H1 (cell line): Measurements from ENCODE around the gene TMEM245. TPM values are rescaled to one million over a fixed set of nuclear protein-coding genes. Genes with fewer than 3 reads are reported as not detected.

Source experiments
- ATF2 ChIP-seq: IDR thresholded peaks from 2 replicates; pipeline ENCODE4 v1.6.1; 2012; ENCODE audit warnings: low read length, inconsistent platforms
- FOSL1 ChIP-seq: IDR thresholded peaks from 2 replicates; pipeline ENCODE4 v1.6.1; 2011; ENCODE audit warnings: mild to moderate bottlenecking, low read depth, low read length, moderate library complexity; ENCODE audit not compliant: insufficient read depth
- SUZ12 ChIP-seq: fragments of 200-600 bp; sonication (generic); IDR thresholded peaks from 2 replicates; pipeline ENCODE4 v1.6.1; 2012; ENCODE audit warnings: mild to moderate bottlenecking, inconsistent platforms, low read length, moderate library complexity, mixed read lengths
- polyA plus RNA-seq, 7 experiments: library from polyadenylated mRNA; depleted of rRNA in 3 of 7; stranded (reverse) in 5 of 7; unstranded in 2 of 7; fragments of >200 nt in 5 of 7; fragments of 200-250 nt in 2 of 7; gene quantifications; 1 replicate in 5 of 7; 2 replicates in 1 of 7; 4 replicates in 1 of 7; pipeline versions ENCODE4 v1.2.1 to v1.2.3, GENCODE V29; 2011 to 2013; ENCODE audit warnings: missing spikeins in 2 of 7, mixed read lengths in 2 of 7
- total RNA-seq: library from RNA; stranded (reverse); fragmentation: NEBNext Ultra II Directional; extraction: Animal tissue kit (Norgen Biotek cat#: 25700); gene quantifications from 2 replicates; pipeline ENCODE4 v1.2.1, GENCODE V29; 2021
- TF ChIP-seq, protein P1 (sequence below), 3 experiments: IDR thresholded peaks; 1 replicate in 2 of 3; 2 replicates in 1 of 3; pipeline versions ENCODE4 v1.5.1 to v1.6.1; 2011; ENCODE audit warnings: low read length in 3 of 3, mild to moderate bottlenecking in 3 of 3, inconsistent platforms in 2 of 3, low read depth in 1 of 3, moderate library complexity in 1 of 3; ENCODE audit not compliant: insufficient read depth in 1 of 3; ENCODE audit errors: control extremely low read depth in 1 of 3
- TF ChIP-seq, protein P2 (sequence below): IDR thresholded peaks from 2 replicates; pipeline ENCODE4 v1.6.1; 2011; ENCODE audit warnings: low read length, improper control_type of control experiment

TMEM245 gene
- total and polyA plus RNA-seq, 2 of the 8 experiments (the other 6 are each of a cell fraction or from before 2014, with no cell fraction given): 44.3 to 45.8 TPM

- TF ChIP-seq, protein P1, sequence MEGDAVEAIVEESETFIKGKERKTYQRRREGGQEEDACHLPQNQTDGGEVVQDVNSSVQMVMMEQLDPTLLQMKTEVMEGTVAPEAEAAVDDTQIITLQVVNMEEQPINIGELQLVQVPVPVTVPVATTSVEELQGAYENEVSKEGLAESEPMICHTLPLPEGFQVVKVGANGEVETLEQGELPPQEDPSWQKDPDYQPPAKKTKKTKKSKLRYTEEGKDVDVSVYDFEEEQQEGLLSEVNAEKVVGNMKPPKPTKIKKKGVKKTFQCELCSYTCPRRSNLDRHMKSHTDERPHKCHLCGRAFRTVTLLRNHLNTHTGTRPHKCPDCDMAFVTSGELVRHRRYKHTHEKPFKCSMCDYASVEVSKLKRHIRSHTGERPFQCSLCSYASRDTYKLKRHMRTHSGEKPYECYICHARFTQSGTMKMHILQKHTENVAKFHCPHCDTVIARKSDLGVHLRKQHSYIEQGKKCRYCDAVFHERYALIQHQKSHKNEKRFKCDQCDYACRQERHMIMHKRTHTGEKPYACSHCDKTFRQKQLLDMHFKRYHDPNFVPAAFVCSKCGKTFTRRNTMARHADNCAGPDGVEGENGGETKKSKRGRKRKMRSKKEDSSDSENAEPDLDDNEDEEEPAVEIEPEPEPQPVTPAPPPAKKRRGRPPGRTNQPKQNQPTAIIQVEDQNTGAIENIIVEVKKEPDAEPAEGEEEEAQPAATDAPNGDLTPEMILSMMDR (IDR thresholded peaks at IDR 0.05; ENCODE audit: control extremely low read depth in 1 of 3, insufficient read depth in 1 of 3, low read depth in 1 of 3, low read length in 3 of 3): no peak
- TF ChIP-seq ATF2 (no peak), SUZ12 (no peak), FOSL1 (no peak)
- TF ChIP-seq, protein P2, sequence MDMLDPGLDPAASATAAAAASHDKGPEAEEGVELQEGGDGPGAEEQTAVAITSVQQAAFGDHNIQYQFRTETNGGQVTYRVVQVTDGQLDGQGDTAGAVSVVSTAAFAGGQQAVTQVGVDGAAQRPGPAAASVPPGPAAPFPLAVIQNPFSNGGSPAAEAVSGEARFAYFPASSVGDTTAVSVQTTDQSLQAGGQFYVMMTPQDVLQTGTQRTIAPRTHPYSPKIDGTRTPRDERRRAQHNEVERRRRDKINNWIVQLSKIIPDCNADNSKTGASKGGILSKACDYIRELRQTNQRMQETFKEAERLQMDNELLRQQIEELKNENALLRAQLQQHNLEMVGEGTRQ: no peak
Observed at GRCh38 chr9:109138421-109138820, 18.7 kb upstream of the TMEM245 start (continued).
